GDM1 (cell line): ENCODE data around the gene SSBP2.

Source experiments
- DNase-seq: peaks from one replicate; lab custom pipeline; 2025; lab: John Stamatoyannopoulos, UW

The SSBP2 gene

DNA sequence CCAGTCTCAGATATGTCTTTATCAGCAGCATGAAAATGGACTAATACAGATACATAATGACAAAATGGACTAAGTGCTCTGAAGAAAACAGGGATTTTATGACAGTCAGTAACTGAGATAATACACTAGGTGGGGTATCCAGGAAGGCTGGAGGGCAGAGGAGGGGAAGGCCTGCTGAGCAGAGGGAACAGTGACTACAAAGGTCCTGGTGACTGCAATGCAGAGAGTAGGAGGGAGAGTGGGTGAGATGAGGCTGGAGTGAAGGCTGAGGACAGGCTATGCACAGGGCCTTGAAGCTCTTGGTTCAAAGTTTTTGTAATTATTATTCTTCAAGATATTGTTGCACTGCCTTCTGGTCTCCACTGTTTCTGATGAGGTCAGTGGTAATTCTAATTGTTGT lies 361.9 kb downstream of the SSBP2 start:
- no peak for DNase-seq

DNA sequence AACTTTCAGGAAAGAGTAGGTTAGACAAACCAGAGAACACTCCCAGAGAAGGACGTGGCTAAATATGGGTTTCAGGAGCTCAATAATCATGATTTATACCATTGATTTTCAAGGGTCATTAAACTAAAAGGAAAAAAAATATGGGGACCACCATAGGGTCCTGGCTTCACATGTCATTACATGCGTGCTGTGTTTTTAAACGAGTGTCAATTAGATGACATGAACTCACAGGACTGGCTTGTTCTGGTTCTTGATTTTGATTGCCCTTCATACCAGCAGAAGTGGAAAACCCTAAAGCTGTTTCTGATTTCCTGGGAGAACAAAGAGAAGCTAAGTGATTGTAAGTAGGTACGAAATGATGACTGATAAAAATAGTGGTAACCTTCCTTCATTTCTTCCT lies 362.7 kb downstream of the SSBP2 start:
- DNase-seq, result no peak

DNA sequence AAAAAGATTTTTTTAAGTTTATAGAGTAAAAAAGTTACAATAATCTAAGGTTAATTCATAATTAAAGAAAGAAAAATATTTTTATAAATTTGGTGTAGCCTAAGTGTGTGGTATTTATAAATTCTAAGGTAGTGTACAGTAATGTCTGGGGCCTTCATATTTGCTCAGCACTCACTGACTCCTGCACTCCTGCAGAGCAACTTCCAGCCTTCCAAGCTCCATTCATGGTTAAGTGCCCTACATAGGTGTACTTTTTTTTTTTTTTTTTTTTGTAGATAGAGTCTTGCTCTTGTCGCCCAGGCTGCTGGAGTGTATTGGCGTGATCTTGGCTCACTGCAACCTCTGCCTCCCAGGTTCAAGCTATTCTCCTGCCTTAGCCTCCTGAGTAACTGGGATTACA lies 367.0 kb downstream of the SSBP2 start:
- DNase-seq, result no peak

DNA sequence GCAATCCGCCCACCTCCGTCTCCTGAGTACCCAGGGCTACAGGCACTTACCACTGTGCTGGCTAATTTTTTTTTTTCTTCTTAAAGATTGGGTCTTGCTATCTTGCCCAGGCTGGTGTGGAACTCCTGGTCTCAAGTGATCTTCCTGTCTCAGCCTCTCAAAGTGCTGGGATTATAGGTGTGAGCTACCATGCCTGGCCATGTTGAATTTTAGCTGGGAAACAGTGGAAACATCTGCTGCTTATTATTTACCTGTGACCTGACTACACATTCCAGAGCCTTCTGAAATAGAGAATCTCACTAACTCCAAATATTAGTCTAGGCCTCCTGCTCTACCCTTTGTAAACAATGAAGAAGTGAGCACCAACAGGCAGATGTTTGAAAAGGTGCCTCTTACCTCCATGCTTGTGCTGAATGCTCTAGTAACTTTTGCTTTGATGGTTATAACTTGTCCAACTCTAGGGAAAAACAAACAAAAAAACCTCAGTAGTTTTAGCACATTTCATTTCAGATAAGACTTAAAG lies 379.5 kb downstream of the SSBP2 start:
- DNase-seq, result no peak

DNA sequence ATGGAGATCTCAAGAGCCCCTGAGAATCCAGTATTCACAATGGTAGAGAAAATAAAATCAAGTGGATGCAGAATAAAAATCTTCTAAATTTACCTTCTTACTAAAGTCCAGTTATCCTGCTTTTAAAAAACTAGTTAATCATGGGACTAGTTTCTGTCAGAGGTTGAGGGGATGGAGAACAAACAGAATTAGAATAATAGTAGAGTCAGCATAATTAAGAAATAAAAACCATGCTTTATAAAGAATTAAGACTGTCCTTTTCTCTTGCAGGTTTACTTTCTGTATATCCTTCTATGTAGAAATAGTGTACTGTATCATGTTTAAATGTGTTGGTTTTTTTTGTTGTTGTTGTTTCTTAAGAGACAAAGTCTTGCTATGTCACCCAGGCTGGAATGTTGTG lies 380.0 kb downstream of the SSBP2 start:
- DNase-seq, result no peak

DNA sequence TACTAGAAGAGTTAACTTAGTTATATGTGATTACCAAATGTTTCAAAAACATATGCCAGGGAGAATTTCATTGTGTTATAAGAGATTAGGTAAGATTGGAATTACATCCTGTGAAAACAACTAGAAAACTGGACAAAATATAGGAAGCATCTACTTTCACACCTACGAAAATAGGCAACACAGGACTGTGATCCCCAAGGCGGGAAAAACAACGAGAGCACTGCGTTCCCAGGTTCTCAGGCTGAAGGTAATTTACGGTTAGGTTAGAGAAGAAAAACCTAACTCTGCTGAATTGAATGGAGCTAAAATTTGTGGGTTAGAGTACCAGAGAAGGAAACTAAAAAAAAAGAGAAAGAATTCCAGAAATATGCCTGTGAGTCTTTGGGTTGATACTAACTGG lies 385.4 kb downstream of the SSBP2 start:
- DNase-seq, result no peak

DNA sequence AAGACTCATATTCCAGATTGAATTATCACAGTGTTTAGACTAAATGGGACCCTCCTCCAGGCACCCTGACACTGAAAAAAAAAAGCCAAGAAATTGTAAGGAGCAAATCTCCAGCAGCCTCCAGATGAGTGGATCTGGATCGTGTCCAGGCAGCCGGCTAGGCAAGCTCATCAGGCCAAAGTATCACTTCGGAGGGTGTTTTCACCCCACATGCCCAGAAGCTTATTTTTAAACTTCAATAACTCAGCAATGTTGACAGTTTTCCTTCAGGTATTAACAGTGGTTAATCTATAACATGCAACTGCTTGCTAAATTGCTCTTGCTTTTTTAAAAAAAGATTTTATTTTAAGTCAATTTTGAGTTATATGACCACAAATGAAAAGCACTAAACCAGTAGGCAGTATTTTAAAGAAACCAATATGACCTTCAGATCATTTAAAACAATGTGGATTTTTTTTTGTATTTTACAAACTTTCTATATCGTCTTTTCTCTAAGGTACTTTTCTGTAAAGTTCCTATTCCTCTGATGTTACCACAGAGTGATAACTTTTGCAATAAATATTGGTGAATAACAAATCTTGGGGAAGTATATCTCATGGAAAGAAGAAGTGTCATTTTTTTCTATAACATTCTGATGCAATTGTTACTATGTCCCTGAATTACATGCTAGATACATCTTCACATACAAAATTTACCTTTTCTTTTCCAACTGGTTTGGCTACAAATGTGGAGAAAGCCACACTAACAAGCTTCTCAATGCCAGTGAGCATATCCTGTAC lies 387.6 kb downstream of the SSBP2 start:
- no peak for DNase-seq
